Esophagus (tissue), 2 donors: Measurements from ENCODE around the gene KARS1. TPM values are rescaled to one million over a fixed set of nuclear protein-coding genes. Genes with fewer than 3 reads are reported as not detected.

ENCODE experiments used
- H3K27ac ChIP-seq, 2 donors: one replicate each; pipeline ENCODE4 v1.5.1; 2013; ENCODE audit warnings: low read depth in 2 of 2, mild to moderate bottlenecking in 2 of 2, inconsistent platforms in 1 of 2, low read length in 1 of 2, moderate library complexity in 1 of 2
- H3K27me3 ChIP-seq, 2 donors: one replicate each; pipeline ENCODE4 v1.6.1; 2013; ENCODE audit warnings: low read length in 2 of 2, control low read depth in 1 of 2, mild to moderate bottlenecking in 1 of 2; ENCODE audit not compliant: insufficient read depth in 2 of 2, control insufficient read depth in 1 of 2
- H3K36me3 ChIP-seq, 2 donors: one replicate each; pipeline ENCODE4 v1.6.1; 2013; ENCODE audit warnings: low read length in 1 of 2; ENCODE audit not compliant: control insufficient read depth in 2 of 2, insufficient read depth in 2 of 2
- H3K4me1 ChIP-seq, 2 donors: one replicate each; pipeline ENCODE4 v1.6.1; 2013; ENCODE audit warnings: low read length in 1 of 2; ENCODE audit not compliant: control insufficient read depth in 2 of 2, insufficient read depth in 2 of 2
- H3K4me3 ChIP-seq, 2 donors: one replicate each; pipeline ENCODE4 v1.5.1; 2013; ENCODE audit warnings: low read length in 2 of 2, mild to moderate bottlenecking in 2 of 2, low read depth in 1 of 2, moderate library complexity in 1 of 2
- H3K9me3 ChIP-seq, 2 donors: one replicate each; pipeline ENCODE4 v1.6.1; 2013; ENCODE audit warnings: mild to moderate bottlenecking in 2 of 2, low read depth in 1 of 2, low read length in 1 of 2, moderate library complexity in 1 of 2; ENCODE audit not compliant: control insufficient read depth in 2 of 2, insufficient read depth in 1 of 2
- WGBS, 2 donors: extraction: QIAGEN DNeasy Blood & Tissue Kit; methylation state at CpG; one replicate each; pipeline ENCODE4 v1.1.7; 2013; 5-methylcytosine and 5-hydroxymethylcytosine counted together
- polyA plus RNA-seq, 2 donors: library from polyadenylated mRNA; stranded (reverse); fragments of 200-250 nt; gene quantifications; one replicate each; pipeline ENCODE4 v1.2.3, GENCODE V29; 2013
- donor health status: healthy with polysubstance abuse.
- donor health status: Bipolar disorder and iron deficiency.

KARS1 gene
- 10 to 100 TPM; 49.6 to 88.5 TPM for polyA plus RNA-seq

DNA sequence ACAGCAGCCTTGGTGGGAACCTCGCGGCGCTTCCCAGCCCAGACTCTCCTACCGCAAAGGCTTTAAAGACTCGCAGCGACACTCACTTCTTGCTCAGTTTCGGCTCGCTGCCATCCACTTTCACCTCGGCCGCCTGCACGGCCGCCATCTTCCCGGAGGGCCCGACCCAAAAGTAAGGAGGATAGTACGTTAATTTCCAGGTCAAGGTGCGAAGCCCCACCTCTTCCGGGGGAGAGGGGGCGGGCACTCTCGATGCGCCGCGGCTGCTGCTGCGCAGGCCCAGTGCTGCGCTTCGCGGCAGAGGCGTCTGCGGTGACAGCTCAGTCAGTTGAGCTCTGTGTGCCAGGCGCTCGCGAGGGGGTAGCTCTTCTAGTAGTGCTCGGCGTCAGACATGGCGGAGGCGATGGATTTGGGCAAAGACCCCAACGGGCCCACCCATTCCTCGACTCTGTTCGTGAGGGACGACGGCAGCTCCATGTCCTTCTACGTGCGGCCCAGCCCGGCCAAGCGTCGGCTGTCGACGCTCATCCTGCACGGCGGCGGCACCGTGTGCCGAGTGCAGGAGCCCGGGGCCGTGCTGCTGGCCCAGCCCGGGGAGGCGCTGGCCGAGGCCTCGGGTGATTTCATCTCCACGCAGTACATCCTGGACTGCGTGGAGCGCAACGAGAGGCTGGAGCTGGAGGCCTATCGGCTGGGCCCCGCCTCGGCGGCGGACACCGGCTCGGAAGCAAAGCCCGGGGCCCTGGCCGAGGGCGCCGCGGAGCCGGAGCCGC is at the start of gene KARS1, which contains the start of gene TERF2IP:
Gene KARS1, minus strand, starts transcription at position 174 of the 773 bp plus-strand sequence. Its CDS starts 26 bp downstream, at position 148.
Gene TERF2IP, plus strand, starts transcription at position 282 of the 773 bp plus-strand sequence. Its CDS starts 110 bp downstream, at position 392.
- Histone ChIP-seq H3K27me3 (no peaks in the 10 kb centered on the region), H3K9me3 (no peaks in the 10 kb centered on the region), H3K27ac (peak within 1 kb of the TSS; percentile 98 to 100), H3K36me3 (peaks cover 0 to 2% of the 10 kb centered on the region in 2 donors), H3K4me1 (peaks cover 0 to 6% of the 10 kb centered on the region in 2 donors), H3K4me3 (peak within 1 kb of the TSS; percentile 98 to 99)
- WGBS, 2 donors = 0 to 1% methylated on average over 72 to 76 of the region's 76 CpGs

DNA sequence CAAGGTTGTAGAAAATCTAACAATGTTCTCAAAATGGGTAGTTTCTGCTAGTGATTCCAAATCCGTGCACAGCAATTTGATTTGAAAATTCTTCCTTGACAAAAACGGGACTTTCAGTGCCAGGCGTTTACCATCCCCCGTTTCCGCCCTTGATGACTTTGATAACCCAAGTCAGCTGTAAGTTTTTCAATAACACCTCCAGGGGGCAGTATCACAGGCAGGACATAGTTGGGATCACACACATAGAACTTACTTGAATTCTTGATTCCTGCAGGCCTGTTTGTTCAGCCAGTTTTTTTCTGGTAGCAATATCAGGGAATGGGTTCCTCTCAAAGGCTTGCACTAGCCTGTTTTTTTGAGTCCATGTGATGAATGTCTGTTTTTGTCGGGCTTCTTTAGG is 48.2 kb upstream of the KARS1 start:
- peaks cover 0 to 2% of the 10 kb centered on the region in 2 donors for H3K9me3 ChIP-seq
- 80 to 85% methylated on average over 6 of the region's 6 CpGs for WGBS, 2 donors
- no peaks in the 10 kb centered on the region for H3K27me3 ChIP-seq
- no peaks in the 10 kb centered on the region for H3K4me1 ChIP-seq
- no peak overlapping the region for H3K4me3 ChIP-seq
- H3K27ac ChIP-seq = no peak overlapping the region
- no peaks in the 10 kb centered on the region for H3K36me3 ChIP-seq

DNA sequence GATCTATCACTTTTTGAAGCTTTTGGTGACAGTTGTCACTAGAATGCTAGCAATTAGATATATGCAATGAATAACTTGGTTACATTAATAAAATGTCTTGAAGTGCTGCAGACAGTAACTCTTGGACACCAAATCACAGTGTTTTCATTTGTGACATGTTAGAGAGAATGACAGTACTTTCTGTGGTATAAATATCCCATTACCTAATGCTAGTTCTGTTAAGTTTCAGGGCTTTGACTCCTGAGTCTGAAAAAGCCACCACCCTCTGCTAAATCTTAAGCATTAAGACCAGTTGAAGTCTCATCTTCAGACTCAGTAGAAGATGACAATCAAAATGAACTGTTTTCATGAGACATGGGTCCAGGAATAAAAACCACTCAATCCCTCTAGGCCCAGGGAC is 39.9 kb upstream of the KARS1 start:
- no peaks in the 10 kb centered on the region for H3K4me1 ChIP-seq
- H3K27me3 ChIP-seq = no peaks in the 10 kb centered on the region
- no peaks in the 10 kb centered on the region for H3K9me3 ChIP-seq

DNA sequence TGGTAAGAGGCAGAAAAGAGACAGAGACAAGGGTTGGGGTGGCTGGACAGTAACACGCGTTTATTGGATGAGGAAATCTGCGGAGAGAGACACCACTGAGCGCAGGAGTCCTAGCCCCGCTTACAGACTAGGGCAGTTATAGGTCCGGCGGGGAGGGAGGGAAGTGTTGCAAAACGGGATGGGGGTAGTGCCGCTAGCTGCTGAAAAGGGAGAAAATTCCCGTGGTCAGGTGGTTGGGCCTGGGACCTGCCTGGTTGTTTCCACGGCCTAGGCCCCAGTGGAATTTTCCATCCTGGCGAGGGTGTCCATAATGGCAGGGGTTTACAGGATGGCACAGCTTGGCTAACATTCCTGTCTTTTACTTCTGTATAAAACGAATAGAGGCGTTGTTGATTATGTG is 34.8 kb upstream of the KARS1 start:
- peaks cover 0 to 2% of the 10 kb centered on the region in 2 donors for H3K4me1 ChIP-seq
- no peak overlapping the region for H3K4me3 ChIP-seq
- 87 to 88% methylated on average over 14 of the region's 14 CpGs for WGBS, 2 donors
- no peaks in the 10 kb centered on the region for H3K9me3 ChIP-seq
- H3K36me3 ChIP-seq = no peaks in the 10 kb centered on the region
- H3K27me3 ChIP-seq = no peaks in the 10 kb centered on the region
- no peak overlapping the region for H3K27ac ChIP-seq

More for the DNA sequence above, 39.9 kb upstream of the KARS1 start:
- no peaks in the 10 kb centered on the region for H3K36me3 ChIP-seq
- H3K4me3 ChIP-seq = no peak overlapping the region
- no peak overlapping the region for H3K27ac ChIP-seq

DNA sequence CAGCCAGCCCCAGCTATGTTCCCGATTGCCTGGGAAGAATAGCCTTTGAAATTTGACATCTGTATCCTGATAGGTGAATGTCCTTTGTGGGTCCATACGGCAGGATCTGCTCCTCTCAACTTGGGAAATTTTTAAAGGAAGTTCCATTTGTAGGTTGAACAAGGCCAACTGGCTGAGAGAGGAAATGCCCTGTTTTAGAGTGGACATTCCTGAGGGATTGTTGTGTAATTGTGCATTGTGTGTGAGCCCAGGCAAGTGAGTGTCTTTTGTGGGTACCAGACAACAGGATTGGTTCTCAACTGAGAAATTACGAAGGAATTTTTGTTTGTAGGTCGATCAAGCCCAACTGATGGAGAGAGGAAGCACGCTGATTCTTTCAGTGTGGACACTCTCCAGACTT is 31.9 kb upstream of the KARS1 start:
- WGBS, 2 donors = 86 to 91% methylated on average over 5 of the region's 5 CpGs
- peaks cover 0 to 2% of the 10 kb centered on the region in 2 donors for H3K4me1 ChIP-seq
- H3K36me3 ChIP-seq = no peaks in the 10 kb centered on the region

DNA sequence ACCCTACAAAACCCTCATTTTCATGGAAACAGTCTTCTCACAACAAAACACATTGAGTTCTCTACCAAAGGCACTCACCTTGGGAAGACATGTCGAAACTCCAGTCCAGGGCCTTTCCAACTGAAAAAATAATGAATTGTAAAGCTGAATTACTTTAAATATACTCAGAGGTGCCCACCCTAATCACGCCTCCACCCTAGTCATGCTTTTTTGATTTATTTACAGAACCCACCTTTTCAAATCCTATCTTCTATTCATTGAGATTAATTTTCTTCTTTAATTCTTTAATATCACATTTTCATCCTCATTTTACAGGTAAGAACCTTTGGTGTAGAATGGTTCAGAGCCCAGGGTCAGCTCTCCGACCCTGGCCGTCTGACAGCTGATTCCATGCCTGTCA is 29.4 kb upstream of the KARS1 start, which contains the start of gene CPHXL2:
Gene CPHXL2, minus strand, starts transcription at position 101 of the 400 bp plus-strand sequence. Its CDS starts 10 bp downstream, at position 91.
- Histone ChIP-seq H3K36me3 (no peaks in the 10 kb centered on the region), H3K4me3 (no peak within 1 kb of the TSS), H3K27ac (no peak within 1 kb of the TSS), H3K27me3 (no peaks in the 10 kb centered on the region), H3K4me1 (peaks cover 0 to 2% of the 10 kb centered on the region in 2 donors), H3K9me3 (no peaks in the 10 kb centered on the region)
- WGBS, 2 donors = 92% methylated on average over 4 of the region's 4 CpGs

More for the DNA sequence above, 31.9 kb upstream of the KARS1 start:
- Histone ChIP-seq H3K27ac (no peak overlapping the region), H3K4me3 (no peak overlapping the region), H3K9me3 (no peaks in the 10 kb centered on the region), H3K27me3 (no peaks in the 10 kb centered on the region)

DNA sequence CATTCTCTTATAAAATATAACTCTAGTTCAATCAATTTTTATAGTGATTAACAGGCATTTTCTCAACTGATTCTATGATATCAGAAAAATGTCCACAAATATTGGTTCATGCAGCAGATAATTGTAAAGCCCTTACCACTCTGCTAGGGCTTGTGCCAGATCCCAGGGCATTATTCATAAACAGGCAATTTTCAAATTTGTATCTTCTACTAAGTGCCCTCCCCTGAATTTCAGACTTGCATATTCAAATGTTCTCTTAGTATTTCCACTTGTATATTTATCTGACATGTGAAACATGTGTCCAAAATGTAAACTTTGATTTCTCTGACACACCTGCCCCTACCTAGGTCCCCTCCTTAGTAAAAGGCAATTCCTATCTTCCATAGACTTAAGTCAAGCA is 20.0 kb upstream of the KARS1 start:
- Histone ChIP-seq H3K36me3 (no peaks in the 10 kb centered on the region), H3K4me1 (no peaks in the 10 kb centered on the region), H3K4me3 (no peak overlapping the region), H3K27me3 (no peaks in the 10 kb centered on the region), H3K9me3 (no peaks in the 10 kb centered on the region), H3K27ac (no peak overlapping the region)

DNA sequence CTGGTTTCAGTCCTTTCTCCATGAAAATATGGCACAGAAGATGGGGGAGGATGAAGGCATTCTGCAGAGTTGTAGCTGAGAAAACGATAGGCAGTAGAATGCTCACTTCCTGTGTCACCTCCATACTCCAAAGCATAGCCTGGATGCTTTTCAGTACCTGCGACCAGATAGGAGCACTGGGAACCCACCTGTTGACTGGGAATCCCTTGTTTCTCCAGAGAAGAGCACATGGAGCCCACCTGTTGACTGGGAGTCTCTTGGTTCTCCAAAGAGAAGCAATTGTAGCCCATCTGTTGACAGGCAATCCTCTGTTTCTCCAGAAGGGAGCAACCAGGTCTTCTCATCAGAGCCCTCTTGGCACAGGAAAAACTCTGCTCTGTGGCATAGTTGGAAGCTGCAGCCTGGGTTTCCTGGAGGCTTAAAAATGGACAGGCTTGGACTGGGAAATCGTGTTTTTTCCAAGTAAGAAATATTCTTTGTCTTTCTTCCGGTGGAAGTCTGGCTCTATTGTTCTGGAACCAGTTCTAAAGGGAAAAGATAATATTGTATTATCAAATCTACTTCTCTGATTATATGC is 13.3 kb upstream of the KARS1 start:
- Histone ChIP-seq H3K4me3 (no peak overlapping the region), H3K9me3 (no peaks in the 10 kb centered on the region), H3K36me3 (peaks cover 5 to 9% of the 10 kb centered on the region in 2 donors), H3K27me3 (no peaks in the 10 kb centered on the region), H3K4me1 (peaks cover 0 to 5% of the 10 kb centered on the region in 2 donors), H3K27ac (no peak overlapping the region)
- WGBS, 2 donors = 48 to 67% methylated on average over 4 of the region's 4 CpGs

DNA sequence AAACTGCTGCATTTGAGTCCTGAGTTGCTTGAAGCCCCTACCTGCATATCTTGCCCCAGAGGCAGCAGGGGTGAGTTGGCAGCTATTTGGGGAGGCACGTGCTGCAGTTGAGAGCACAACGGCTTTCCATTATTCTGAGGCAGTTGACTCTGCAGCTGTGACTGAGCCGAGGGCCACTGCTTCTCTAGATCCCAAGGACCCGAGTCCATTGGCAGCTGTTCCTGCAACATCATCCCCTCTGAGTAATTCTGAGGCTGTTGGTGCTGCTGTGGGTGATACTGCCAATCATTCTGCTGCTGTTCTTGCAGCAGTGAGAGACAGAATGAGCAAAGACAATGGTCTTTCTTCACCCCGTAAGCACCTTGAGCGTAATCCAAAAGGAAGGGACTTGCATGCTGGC is 12.9 kb upstream of the KARS1 start:
- Histone ChIP-seq H3K4me1 (peaks cover 0 to 5% of the 10 kb centered on the region in 2 donors), H3K36me3 (peaks cover 5 to 11% of the 10 kb centered on the region in 2 donors), H3K4me3 (no peak overlapping the region), H3K27ac (no peak overlapping the region), H3K9me3 (no peaks in the 10 kb centered on the region), H3K27me3 (no peaks in the 10 kb centered on the region)
- WGBS, 2 donors = 90 to 94% methylated on average over 6 of the region's 6 CpGs
